SJSA1 (cell line): ENCODE measurements around the gene FADD. TPM values are rescaled to one million over a fixed set of nuclear protein-coding genes. Genes with fewer than 3 reads are reported as not detected.
A peak's percentile ranks its signal among the peaks of the same experiment; 100 is the strongest.

ENCODE experiments used
- DNase-seq, 2 experiments: peaks; one replicate each; pipeline ENCODE4 v3.0.0-alpha.2; 2015 to 2020; ENCODE audit warnings: low spot score in 2 of 2, low read depth in 1 of 2
- H3K27ac ChIP-seq: fragments of 250-450 bp; sonication (Bioruptor Pico); 2 replicates; pipeline ENCODE4 v1.5.1; 2020; ENCODE audit warnings: mild to moderate bottlenecking, moderate library complexity
- H3K27me3 ChIP-seq: fragments of 250-450 bp; sonication (Bioruptor Pico); replicated peaks from 2 replicates; pipeline ENCODE4 v1.5.1; 2020; ENCODE audit warnings: mild to moderate bottlenecking, moderate library complexity
- H3K36me3 ChIP-seq: fragments of 250-450 bp; sonication (Bioruptor Pico); 2 replicates; pipeline ENCODE4 v1.5.1; 2020; ENCODE audit warnings: mild to moderate bottlenecking
- H3K4me1 ChIP-seq: fragments of 250-450 bp; sonication (Bioruptor Pico); replicated peaks from 2 replicates; pipeline ENCODE4 v1.6.1; 2021; ENCODE audit warnings: mild to moderate bottlenecking
- H3K4me3 ChIP-seq: fragments of 250-450 bp; sonication (Bioruptor Pico); 2 replicates; pipeline ENCODE4 v1.5.1; 2020; ENCODE audit warnings: mild to moderate bottlenecking
- H3K9me3 ChIP-seq: fragments of 250-450 bp; sonication (Bioruptor Pico); replicated peaks from 2 replicates; pipeline ENCODE4 v1.5.1; 2020; ENCODE audit warnings: mild to moderate bottlenecking
- total RNA-seq: library from RNA; depleted of rRNA; stranded (reverse); fragments of >200 nt; shearing (Covaris generic); gene quantifications from 2 replicates; pipeline ENCODE4 v1.2.3, GENCODE V29; 2014; rRNA removed

FADD gene
- total RNA-seq, 1 experiment from 2014 or later = 147 TPM

GRCh38 chr11:70243912-70244652 is 41.0 kb downstream of the FADD start:
- no peak overlapping the region for H3K4me3 ChIP-seq
- H3K36me3 ChIP-seq = no peaks in the 10 kb centered on the region
- peaks cover 3% of the 10 kb centered on the region for H3K9me3 ChIP-seq
- no peaks in the 10 kb centered on the region for H3K27me3 ChIP-seq
- H3K4me1 ChIP-seq = peaks cover 46% of the 10 kb centered on the region
- peak; percentile 68 to 85 for DNase-seq
- H3K27ac ChIP-seq = peak overlapping the region; percentile 43

DNA sequence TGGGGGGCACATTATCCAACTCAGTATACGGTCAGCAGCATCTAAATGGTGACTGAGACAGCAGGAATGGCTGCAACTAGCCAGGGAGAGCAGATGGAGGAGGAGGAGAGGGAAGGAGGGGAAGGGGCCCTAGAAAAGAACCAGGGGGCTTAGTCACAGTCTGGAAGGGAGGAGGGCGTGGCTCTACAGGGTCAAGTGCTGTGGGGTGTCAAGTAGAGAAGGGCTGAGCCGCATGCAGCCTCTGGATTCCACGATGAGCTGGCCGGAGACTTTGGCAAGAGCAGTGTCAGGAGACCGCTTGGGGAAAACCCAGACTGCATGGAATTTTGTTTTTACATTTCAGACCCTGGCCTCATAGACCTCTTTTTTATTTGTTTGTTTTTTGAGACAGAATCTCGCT is 41.6 kb downstream of the FADD start:
- Histone ChIP-seq H3K36me3 (no peaks in the 10 kb centered on the region), H3K4me1 (peaks cover 46% of the 10 kb centered on the region), H3K9me3 (peaks cover 3% of the 10 kb centered on the region), H3K4me3 (no peak overlapping the region), H3K27me3 (no peaks in the 10 kb centered on the region), H3K27ac (peak overlapping the region; percentile 43)
- DNase-seq = peak; percentile 90 to 95

- peaks cover 40% of the 10 kb centered on the region for H3K4me1 ChIP-seq
- peaks cover 7% of the 10 kb centered on the region for H3K9me3 ChIP-seq
- DNase-seq = no peak
- no peaks in the 10 kb centered on the region for H3K27me3 ChIP-seq
- H3K27ac ChIP-seq = no peak overlapping the region
- no peaks in the 10 kb centered on the region for H3K36me3 ChIP-seq
- no peak overlapping the region for H3K4me3 ChIP-seq
Measured at GRCh38 chr11:70246196-70246595, 43.1 kb downstream of the FADD start.

DNA sequence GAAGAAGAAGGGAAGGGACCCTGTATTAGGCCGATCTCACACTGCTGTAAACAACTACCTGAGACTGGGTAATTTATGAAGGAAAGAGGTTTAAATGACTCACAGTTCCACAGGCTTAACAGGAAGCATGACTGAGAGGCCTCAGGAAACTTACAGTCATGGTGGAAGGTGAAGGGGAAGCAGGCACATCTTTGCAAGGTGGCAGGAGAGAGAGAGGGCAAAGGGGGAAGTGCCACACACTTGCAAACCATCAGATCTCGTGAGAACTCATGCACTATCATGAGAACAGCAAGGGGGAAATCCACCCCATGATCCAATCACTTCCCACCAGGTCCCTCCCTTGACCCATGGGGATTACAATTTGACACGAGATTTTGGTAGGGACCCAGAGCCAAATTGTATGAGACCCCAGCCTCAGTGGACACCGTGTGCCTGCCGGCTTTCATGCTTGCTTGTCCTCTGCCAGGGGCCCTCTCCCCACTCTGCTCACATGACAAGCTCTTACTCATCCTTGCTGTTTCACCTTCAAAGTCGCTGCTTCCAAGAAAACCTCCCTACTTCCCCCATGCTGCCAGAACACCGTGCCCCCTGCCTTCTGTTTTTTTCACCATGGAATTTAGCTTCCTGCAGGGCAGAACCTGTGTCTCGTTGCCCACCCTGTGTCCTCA is 44.1 kb downstream of the FADD start:
- Histone ChIP-seq H3K36me3 (no peaks in the 10 kb centered on the region), H3K27me3 (no peaks in the 10 kb centered on the region), H3K4me3 (no peak overlapping the region), H3K27ac (no peak overlapping the region), H3K9me3 (peaks cover 7% of the 10 kb centered on the region), H3K4me1 (peaks cover 40% of the 10 kb centered on the region)
- DNase-seq = no peak

- H3K27ac ChIP-seq = no peak overlapping the region
- no peak for DNase-seq
- H3K9me3 ChIP-seq = peaks cover 7% of the 10 kb centered on the region
- H3K4me1 ChIP-seq = peaks cover 40% of the 10 kb centered on the region
- no peaks in the 10 kb centered on the region for H3K36me3 ChIP-seq
- H3K4me3 ChIP-seq = no peak overlapping the region
- no peaks in the 10 kb centered on the region for H3K27me3 ChIP-seq
Measured at GRCh38 chr11:70247710-70248072, 44.6 kb downstream of the FADD start.

- no peak for DNase-seq
- no peaks in the 10 kb centered on the region for H3K36me3 ChIP-seq
- H3K27ac ChIP-seq = no peak overlapping the region
- H3K4me1 ChIP-seq = peaks cover 13% of the 10 kb centered on the region
- no peak overlapping the region for H3K4me3 ChIP-seq
- no peaks in the 10 kb centered on the region; the same call in 1 of the 2 replicates for H3K27me3 ChIP-seq
- 0 out of 2 replicates have a peak, but pooled peaks cover 4% of the 10 kb centered on the region for H3K9me3 ChIP-seq
Measured at GRCh38 chr11:70250876-70251658, 48.0 kb downstream of the FADD start.

DNA sequence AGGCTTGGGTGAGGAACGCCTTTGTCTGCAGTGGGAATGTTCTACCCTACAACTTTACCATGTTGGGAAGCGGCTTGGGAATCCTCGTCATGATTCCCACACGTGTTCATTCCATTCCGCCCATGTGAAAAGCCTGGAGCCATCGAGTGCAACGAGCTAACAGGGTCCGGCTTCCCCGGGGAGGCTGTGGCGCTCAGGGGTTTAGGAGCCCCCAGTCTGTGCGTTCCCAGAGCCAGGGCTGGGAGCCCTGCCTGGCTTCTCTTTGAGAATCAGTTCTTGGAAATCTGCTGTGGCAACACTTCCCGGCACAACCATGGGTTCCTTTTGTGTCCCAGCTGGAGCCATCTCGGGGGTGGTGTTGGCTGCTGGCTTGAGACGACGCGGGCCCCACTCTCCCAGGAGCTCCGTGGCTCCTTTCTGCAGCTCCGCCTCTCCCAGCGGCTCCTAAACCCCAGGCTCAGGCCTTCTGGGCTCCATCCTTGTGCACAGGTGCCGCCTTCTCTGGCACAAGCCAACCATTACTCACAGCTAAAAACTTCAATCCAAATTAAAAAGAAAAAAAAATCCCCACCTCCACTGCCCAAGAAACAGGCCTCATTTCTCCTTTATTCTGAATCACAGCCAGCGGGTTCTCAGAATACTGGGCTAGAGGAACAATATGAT is 48.7 kb downstream of the FADD start:
- H3K36me3 ChIP-seq = no peaks in the 10 kb centered on the region
- no peak for DNase-seq
- 0 out of 2 replicates have a peak, but pooled peaks cover 4% of the 10 kb centered on the region for H3K9me3 ChIP-seq
- H3K4me1 ChIP-seq = peaks cover 8% of the 10 kb centered on the region
- no peak overlapping the region for H3K27ac ChIP-seq
- H3K4me3 ChIP-seq = no peak overlapping the region
- no peaks in the 10 kb centered on the region; the same call in 1 of the 2 replicates for H3K27me3 ChIP-seq

GRCh38 chr11:70252844-70253243 is 49.7 kb downstream of the FADD start:
- no peaks in the 10 kb centered on the region; the same call in 1 of the 2 replicates for H3K27me3 ChIP-seq
- no peak for DNase-seq
- no peak overlapping the region for H3K4me3 ChIP-seq
- 0 out of 2 replicates have a peak, but pooled peaks cover 4% of the 10 kb centered on the region for H3K9me3 ChIP-seq
- H3K36me3 ChIP-seq = no peaks in the 10 kb centered on the region
- peaks cover under 1% of the 10 kb centered on the region for H3K4me1 ChIP-seq
- no peak overlapping the region for H3K27ac ChIP-seq

GRCh38 chr11:70255477-70256116 is 52.5 kb downstream of the FADD start:
- DNase-seq = no peak
- Histone ChIP-seq H3K36me3 (no peaks in the 10 kb centered on the region), H3K27me3 (peaks cover 3% of the 10 kb centered on the region; the same call in 1 of the 2 replicates), H3K27ac (no peak overlapping the region), H3K4me1 (no peaks in the 10 kb centered on the region), H3K4me3 (no peak overlapping the region), H3K9me3 (0 out of 2 replicates have a peak, but pooled peaks cover 4% of the 10 kb centered on the region)

Other genes with a start within 250 kb of the FADD start
- 0.72 and 1.4 TPM in 2 replicates for gene ANO1, start 125.0 kb upstream of the FADD start, total RNA-seq
- gene PPFIA1, start 67.4 kb downstream of the FADD start, total RNA-seq = 106 and 111 TPM in 2 replicates
- gene CTTN, start 195.2 kb downstream of the FADD start, total RNA-seq = 747 and 1,035 TPM in 2 replicates